Prostate gland (tissue), 2 donors: ENCODE measurements around the gene GLO1.

ENCODE experiments used
- POLR2AphosphoS5 ChIP-seq: sonication (generic); formaldehyde crosslinking; IDR thresholded peaks from one replicate; pipeline ENCODE4 v1.6.1; 2017; ENCODE audit warnings: antibody characterized with exemption
- TF ChIP-seq, protein P1 (sequence below), 4 experiments: fragments of 200-600 bp in 2 of 4; fragments of 450-650 bp in 2 of 4; sonication (generic) in 2 of 4; IDR thresholded peaks; 1 replicate in 3 of 4; 2 replicates in 1 of 4; pipeline ENCODE4 v1.5.1; 2016 to 2019; ENCODE audit warnings: antibody characterized with exemption in 4 of 4, mild to moderate bottlenecking in 2 of 4, moderate library complexity in 2 of 4

DNA sequence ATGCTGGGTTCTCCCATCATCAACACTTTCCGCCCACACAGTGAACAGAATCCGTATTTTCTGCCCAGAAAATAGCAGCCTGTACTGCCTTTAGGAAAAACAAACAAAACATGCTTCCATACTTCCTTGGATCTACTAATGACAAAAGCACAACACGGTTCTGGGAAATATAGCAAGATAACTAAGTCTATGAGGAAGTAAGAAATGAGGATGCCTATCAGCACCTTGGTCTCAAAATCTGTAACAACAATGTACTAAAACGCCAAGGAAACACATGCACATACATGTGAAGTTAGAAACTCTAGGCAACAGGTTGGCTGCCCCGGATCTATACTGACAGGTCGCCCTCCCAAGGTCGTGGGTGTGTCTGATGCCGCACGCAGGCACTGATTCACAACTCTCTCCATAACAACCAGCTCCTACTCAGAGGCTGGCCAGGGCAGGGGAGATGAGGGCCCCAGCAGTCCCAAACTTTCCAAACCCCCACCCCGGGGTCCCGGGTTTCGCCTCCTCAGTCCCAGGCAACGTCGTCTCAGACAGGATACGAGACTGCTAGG, 63.9 kb downstream of the GLO1 start:
- no peak for TF ChIP-seq POLR2AphosphoS5
- TF ChIP-seq, protein P1, sequence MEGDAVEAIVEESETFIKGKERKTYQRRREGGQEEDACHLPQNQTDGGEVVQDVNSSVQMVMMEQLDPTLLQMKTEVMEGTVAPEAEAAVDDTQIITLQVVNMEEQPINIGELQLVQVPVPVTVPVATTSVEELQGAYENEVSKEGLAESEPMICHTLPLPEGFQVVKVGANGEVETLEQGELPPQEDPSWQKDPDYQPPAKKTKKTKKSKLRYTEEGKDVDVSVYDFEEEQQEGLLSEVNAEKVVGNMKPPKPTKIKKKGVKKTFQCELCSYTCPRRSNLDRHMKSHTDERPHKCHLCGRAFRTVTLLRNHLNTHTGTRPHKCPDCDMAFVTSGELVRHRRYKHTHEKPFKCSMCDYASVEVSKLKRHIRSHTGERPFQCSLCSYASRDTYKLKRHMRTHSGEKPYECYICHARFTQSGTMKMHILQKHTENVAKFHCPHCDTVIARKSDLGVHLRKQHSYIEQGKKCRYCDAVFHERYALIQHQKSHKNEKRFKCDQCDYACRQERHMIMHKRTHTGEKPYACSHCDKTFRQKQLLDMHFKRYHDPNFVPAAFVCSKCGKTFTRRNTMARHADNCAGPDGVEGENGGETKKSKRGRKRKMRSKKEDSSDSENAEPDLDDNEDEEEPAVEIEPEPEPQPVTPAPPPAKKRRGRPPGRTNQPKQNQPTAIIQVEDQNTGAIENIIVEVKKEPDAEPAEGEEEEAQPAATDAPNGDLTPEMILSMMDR (IDR thresholded peaks at IDR 0.05), result no peak
